ENCODE results near the gene KLHDC4. TPM values are rescaled to one million over a fixed set of nuclear protein-coding genes. Genes with fewer than 3 reads are reported as not detected.

The KLHDC4 gene
- total and polyA plus RNA-seq, 9 of the 15 experiments (the other 6 are each of a cell fraction or from before 2014, with no cell fraction given): 1.3 to 68.1 (median 32.8) TPM

GRCh38 chr16:87725596-87726235 lies 40.1 kb downstream of the KLHDC4 start:
- DNase-seq (ENCODE audit: extremely low read depth in 1 of 4, low spot score in 3 of 4) (no peak), ATAC-seq (no peak), FAIRE-seq (no peak)
- Histone ChIP-seq H3K4me1 (replicated peaks in 1 of 2; ENCODE audit: control insufficient read depth in 2 of 2, insufficient read depth in 2 of 2, low read length in 2 of 2) (peaks cover 28 to 39% of the 10 kb centered on the region in 2 experiments), H2AFZ (ENCODE audit: low read depth, low read length) (no peak overlapping the region), H3K9me3 (replicated peaks; ENCODE audit: control insufficient read depth, insufficient read depth, low read depth, low read length) (no peaks in the 10 kb centered on the region), H3K4me2 (ENCODE audit: insufficient read depth, low read length) (no peak overlapping the region), H3K9me1 (ENCODE audit: control insufficient read depth, insufficient read depth, low read length) (peaks cover 15% of the 10 kb centered on the region), H3K27me3 (ENCODE audit: control insufficient read depth in 2 of 2, insufficient read depth in 2 of 2, low read length in 2 of 2) (no peaks in the 10 kb centered on the region), H3K4me3 (no peak overlapping the region), H4K20me1 (replicated peaks; ENCODE audit: control insufficient read depth, insufficient read depth, low read length) (peaks cover 3% of the 10 kb centered on the region), H3K9ac (ENCODE audit: insufficient read depth in 1 of 2, low read depth in 2 of 2, low read length in 2 of 2) (no peak overlapping the region), H3K27ac (ENCODE audit: extremely low read depth, low read depth, low read length) (no peak overlapping the region), H3K79me2 (ENCODE audit: control insufficient read depth, insufficient read depth, low read length) (peaks cover 23% of the 10 kb centered on the region), H3K36me3 (ENCODE audit: control insufficient read depth, insufficient read depth, low read length) (peaks cover 68% of the 10 kb centered on the region)
- CTCF ChIA-PET (ENCODE audit: low intra/inter-chr PET ratio): no interaction called here
- no TSS peak for BruUV-seq (replicated peaks)
- TF ChIP-seq ZNF12 (CRISPR knock-in tag; IDR thresholded peaks at IDR 0.05) (no peak), RHOXF2B (CRISPR knock-in tag; conservative IDR thresholded peaks at IDR 0.05) (no peak), TEAD1 (CRISPR knock-in tag; IDR thresholded peaks at IDR 0.05) (no peak), ZNF75A (CRISPR knock-in tag; IDR thresholded peaks at IDR 0.05) (no peak), ZNF212 (CRISPR knock-in tag; IDR thresholded peaks at IDR 0.05) (no peak), THRA (IDR thresholded peaks at IDR 0.05) (no peak), HNRNPUL1 (IDR thresholded peaks at IDR 0.05; ENCODE audit: low read length) (no peak), SIN3B (IDR thresholded peaks at IDR 0.05; ENCODE audit: low read depth) (no peak), EP400 (IDR thresholded peaks at IDR 0.05) (no peak), GATAD2A (IDR thresholded peaks at IDR 0.05) (no peak), TGIF2 (CRISPR knock-in tag; IDR thresholded peaks at IDR 0.05) (no peak), CTCF (IDR thresholded peaks at IDR 0.05 in 2 of 3, conservative IDR thresholded peaks at IDR 0.05 in 1 of 3; ENCODE audit: insufficient read depth in 2 of 3, low read depth in 1 of 3, low read length in 3 of 3) (no peak), SFPQ (IDR thresholded peaks at IDR 0.05; ENCODE audit: low read depth, low read length) (no peak), SMC3 (conservative IDR thresholded peaks at IDR 0.05; ENCODE audit: insufficient read depth, low read depth, low read length) (no peak), ZNF175 (CRISPR knock-in tag; IDR thresholded peaks at IDR 0.05; ENCODE audit: low read depth) (no peak)
- in situ Hi-C loops (cut with MboI): no loop called here
- POLR2A ChIA-PET: no interaction called here
- intact Hi-C loops (cut with micrococcal nuclease): no loop called here
- 90% methylated on average over 19 of the region's 28 CpGs for WGBS (ENCODE audit: insufficient coverage, low coverage, missing lambda C conversion rate)
